ENCODE data around the gene OR51G2. TPM values are rescaled to one million over a fixed set of nuclear protein-coding genes. Genes with fewer than 3 reads are reported as not detected.

Gene OR51G2
- total RNA-seq, 1 donor from 2014 or later: not detected

GRCh38 chr11:4936745-4937144 is 17.6 kb upstream of the OR51G2 start:
- DNase-seq (ENCODE audit: low spot score in 2 of 2): no peak
- Histone ChIP-seq H3K27ac (no peak overlapping the region), H3K4me1 (no peaks in the 10 kb centered on the region), H3K9me3 (no peaks in the 10 kb centered on the region), H3K27me3 (no peaks in the 10 kb centered on the region), H3K4me3 (no peak overlapping the region), H3K36me3 (no peaks in the 10 kb centered on the region)
- TF ChIP-seq, protein P1, sequence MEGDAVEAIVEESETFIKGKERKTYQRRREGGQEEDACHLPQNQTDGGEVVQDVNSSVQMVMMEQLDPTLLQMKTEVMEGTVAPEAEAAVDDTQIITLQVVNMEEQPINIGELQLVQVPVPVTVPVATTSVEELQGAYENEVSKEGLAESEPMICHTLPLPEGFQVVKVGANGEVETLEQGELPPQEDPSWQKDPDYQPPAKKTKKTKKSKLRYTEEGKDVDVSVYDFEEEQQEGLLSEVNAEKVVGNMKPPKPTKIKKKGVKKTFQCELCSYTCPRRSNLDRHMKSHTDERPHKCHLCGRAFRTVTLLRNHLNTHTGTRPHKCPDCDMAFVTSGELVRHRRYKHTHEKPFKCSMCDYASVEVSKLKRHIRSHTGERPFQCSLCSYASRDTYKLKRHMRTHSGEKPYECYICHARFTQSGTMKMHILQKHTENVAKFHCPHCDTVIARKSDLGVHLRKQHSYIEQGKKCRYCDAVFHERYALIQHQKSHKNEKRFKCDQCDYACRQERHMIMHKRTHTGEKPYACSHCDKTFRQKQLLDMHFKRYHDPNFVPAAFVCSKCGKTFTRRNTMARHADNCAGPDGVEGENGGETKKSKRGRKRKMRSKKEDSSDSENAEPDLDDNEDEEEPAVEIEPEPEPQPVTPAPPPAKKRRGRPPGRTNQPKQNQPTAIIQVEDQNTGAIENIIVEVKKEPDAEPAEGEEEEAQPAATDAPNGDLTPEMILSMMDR (IDR thresholded peaks at IDR 0.05): no peak
- intact Hi-C loops (cut with DNase I): no loop called here

GRCh38 chr11:4932751-4933150 is 13.6 kb upstream of the OR51G2 start:
- Histone ChIP-seq H3K36me3 (no peaks in the 10 kb centered on the region), H3K27ac (no peak overlapping the region), H3K4me3 (no peak overlapping the region), H3K9me3 (no peaks in the 10 kb centered on the region), H3K27me3 (no peaks in the 10 kb centered on the region), H3K4me1 (no peaks in the 10 kb centered on the region)
- TF ChIP-seq, protein P1 (IDR thresholded peaks at IDR 0.05): no peak
- intact Hi-C loops (cut with DNase I): no loop called here
- no peak for DNase-seq (ENCODE audit: low spot score in 2 of 2)

DNA sequence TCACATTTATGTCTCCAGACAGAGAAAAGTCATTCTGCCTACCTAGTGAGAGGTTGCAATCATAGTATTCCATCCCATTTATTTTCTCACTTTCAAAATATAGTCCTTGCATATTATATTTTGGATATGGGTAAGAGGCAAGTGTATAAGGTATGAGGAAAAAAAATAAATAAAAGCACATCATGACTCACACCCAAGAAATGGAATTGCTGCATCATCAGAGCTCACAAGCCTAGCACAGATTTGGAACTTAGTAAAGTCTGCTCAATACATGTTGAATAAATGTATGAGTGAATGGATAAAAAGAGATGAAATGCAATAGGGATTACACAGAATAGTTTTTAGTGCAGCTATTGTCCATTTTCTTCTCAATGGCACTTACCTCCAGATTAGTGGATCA is 7.5 kb upstream of the OR51G2 start:
- no peaks in the 10 kb centered on the region for H3K4me1 ChIP-seq
- H3K36me3 ChIP-seq: no peaks in the 10 kb centered on the region
- no peak for DNase-seq (ENCODE audit: low spot score in 2 of 2)
- H3K27me3 ChIP-seq: no peaks in the 10 kb centered on the region
- TF ChIP-seq, protein P1 (IDR thresholded peaks at IDR 0.05): no peak
- intact Hi-C loops (cut with DNase I): no loop called here
- no peak overlapping the region for H3K4me3 ChIP-seq
- H3K27ac ChIP-seq: no peak overlapping the region
- H3K9me3 ChIP-seq: no peaks in the 10 kb centered on the region

DNA sequence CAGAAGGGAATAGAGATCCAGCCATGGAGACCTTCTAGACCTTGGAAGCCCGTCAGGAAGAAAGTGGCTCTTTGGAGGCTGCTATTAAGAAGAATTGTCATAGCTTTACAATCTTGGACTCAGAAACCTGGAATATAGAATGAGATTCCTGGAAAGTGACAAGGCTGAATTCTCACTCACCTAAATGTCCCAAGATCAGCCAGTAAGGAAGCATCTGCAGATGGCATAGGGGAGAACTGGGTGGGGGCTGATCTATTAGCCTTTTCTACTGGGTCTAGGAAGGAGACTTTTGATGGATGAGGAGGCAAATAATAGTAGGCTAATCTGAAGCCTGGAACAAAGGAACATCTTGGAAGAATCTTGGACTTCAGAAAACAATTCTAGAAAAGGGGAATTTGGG is 5.1 kb upstream of the OR51G2 start, which contains the start of gene OR51G1:
Gene OR51G1 (minus strand): TSS at position 101 of the 400 bp plus-strand sequence. CDS start 0 bp downstream, at position 101.
- Histone ChIP-seq H3K4me1 (no peaks in the 10 kb centered on the region), H3K4me3 (no peak within 1 kb of the TSS), H3K27me3 (no peaks in the 10 kb centered on the region), H3K36me3 (no peaks in the 10 kb centered on the region), H3K9me3 (no peaks in the 10 kb centered on the region), H3K27ac (no peak within 1 kb of the TSS)
- intact Hi-C loops (cut with DNase I): no loop called here
- TF ChIP-seq, protein P1 (IDR thresholded peaks at IDR 0.05): no peak
- DNase-seq (ENCODE audit: low spot score in 2 of 2): no peak

DNA sequence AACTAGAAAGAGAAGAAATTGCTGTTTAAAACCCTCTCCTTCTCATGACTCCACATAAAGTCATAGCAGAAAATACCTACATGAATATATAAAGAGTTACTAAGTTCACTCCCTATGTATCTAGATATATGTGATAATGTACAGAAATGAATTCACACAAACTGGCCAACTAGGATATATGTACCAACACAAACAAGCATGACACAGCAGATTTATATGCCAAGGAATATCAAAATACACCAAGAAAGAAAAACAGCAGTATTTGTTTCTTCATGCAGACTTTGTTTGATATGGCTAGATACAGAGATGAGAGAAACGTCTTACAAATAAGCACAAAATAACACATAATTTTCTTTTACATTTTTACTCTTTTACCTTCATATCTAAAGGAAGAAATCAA is 3.2 kb upstream of the OR51G2 start:
- Histone ChIP-seq H3K27ac (no peak overlapping the region), H3K9me3 (no peaks in the 10 kb centered on the region), H3K27me3 (no peaks in the 10 kb centered on the region), H3K4me1 (no peaks in the 10 kb centered on the region), H3K36me3 (no peaks in the 10 kb centered on the region), H3K4me3 (no peak overlapping the region)
- TF ChIP-seq, protein P1 (IDR thresholded peaks at IDR 0.05): no peak
- DNase-seq (ENCODE audit: low spot score in 2 of 2): no peak
- intact Hi-C loops (cut with DNase I): no loop called here

GRCh38 chr11:4921796-4922195 is 2.6 kb upstream of the OR51G2 start:
- intact Hi-C loops (cut with DNase I): no loop called here
- no peak for DNase-seq (ENCODE audit: low spot score in 2 of 2)
- H3K36me3 ChIP-seq: no peaks in the 10 kb centered on the region
- no peak overlapping the region for H3K4me3 ChIP-seq
- TF ChIP-seq, protein P1 (IDR thresholded peaks at IDR 0.05): no peak
- H3K27ac ChIP-seq: no peak overlapping the region
- H3K4me1 ChIP-seq: no peaks in the 10 kb centered on the region
- no peaks in the 10 kb centered on the region for H3K27me3 ChIP-seq
- H3K9me3 ChIP-seq: no peaks in the 10 kb centered on the region

Data from ascending aorta (tissue), 2 donors.